ENCODE measurements around the gene SEC24C.

DNA sequence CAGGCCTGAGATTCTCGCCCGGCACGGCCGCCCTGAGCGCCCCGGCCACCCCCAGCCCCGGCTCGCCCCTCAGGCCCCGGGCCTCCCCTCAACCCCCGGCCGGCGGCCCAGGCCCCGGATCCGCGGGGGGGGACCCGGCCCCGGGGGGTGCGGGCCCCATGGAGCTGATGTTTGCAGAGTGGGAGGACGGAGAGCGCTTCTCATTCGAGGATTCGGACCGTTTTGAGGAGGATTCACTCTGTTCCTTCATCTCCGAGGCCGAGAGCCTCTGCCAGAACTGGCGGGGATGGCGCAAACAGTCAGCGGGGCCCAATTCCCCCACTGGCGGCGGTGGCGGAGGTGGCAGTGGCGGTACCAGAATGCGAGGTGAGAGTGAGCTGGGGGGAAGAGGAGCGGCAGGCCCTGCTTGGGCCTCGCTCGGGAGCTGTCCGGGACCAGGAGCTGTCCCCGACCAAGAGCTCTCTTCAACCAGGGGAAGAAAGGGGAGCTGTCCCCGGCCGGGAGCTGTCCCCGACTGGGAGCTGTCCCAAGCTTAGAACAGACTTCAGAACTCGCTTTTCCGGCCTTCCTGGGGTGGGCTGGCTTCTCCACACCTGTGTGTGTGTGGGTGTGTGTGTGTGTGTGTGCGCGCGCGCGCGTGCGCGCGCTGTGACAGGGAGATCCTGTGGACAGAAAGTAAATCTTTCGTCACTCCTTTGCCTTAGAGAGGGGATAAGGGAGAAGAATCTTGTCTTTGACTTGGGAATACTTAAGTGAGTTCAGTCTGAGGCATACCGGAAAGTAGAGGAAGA lies 41.7 kb downstream of the SEC24C start:
- TF ChIP-seq, protein P1, sequence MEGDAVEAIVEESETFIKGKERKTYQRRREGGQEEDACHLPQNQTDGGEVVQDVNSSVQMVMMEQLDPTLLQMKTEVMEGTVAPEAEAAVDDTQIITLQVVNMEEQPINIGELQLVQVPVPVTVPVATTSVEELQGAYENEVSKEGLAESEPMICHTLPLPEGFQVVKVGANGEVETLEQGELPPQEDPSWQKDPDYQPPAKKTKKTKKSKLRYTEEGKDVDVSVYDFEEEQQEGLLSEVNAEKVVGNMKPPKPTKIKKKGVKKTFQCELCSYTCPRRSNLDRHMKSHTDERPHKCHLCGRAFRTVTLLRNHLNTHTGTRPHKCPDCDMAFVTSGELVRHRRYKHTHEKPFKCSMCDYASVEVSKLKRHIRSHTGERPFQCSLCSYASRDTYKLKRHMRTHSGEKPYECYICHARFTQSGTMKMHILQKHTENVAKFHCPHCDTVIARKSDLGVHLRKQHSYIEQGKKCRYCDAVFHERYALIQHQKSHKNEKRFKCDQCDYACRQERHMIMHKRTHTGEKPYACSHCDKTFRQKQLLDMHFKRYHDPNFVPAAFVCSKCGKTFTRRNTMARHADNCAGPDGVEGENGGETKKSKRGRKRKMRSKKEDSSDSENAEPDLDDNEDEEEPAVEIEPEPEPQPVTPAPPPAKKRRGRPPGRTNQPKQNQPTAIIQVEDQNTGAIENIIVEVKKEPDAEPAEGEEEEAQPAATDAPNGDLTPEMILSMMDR (IDR thresholded peaks at IDR 0.05), result no peak
- TF ChIP-seq EP300 (IDR thresholded peaks at IDR 0.05) (no peak), POLR2A (IDR thresholded peaks at IDR 0.05) (no peak), POLR2AphosphoS5 (IDR thresholded peaks at IDR 0.05) (no peak)

Data from gastroesophageal sphincter (tissue), 3 donors.